Testis (tissue), 3 donors: Measurements from ENCODE around the gene STK40. TPM values are rescaled to one million over a fixed set of nuclear protein-coding genes. Genes with fewer than 3 reads are reported as not detected.

Experiments used
- DNase-seq: peaks from one replicate; pipeline ENCODE4 v3.0.0-alpha.2; 2019
- H3K27ac ChIP-seq, 2 donors: fragments of 200-600 bp; sonication (generic); one replicate each; pipeline ENCODE4 v1.5.1; 2019
- H3K27me3 ChIP-seq: fragments of 200-600 bp; sonication (generic); one replicate; pipeline ENCODE4 v1.5.1; 2019
- H3K36me3 ChIP-seq: fragments of 200-600 bp; sonication (generic); one replicate; pipeline ENCODE4 v1.5.1; 2017; ENCODE audit warnings: low read depth; ENCODE audit errors: missing control alignments
- H3K4me1 ChIP-seq: fragments of 200-600 bp; sonication (generic); one replicate; pipeline ENCODE4 v1.5.1; 2019
- H3K4me3 ChIP-seq, 2 donors: fragments of 200-600 bp; sonication (generic); one replicate each; pipeline ENCODE4 v1.5.1; 2017 to 2019
- H3K9me3 ChIP-seq: fragments of 200-600 bp; sonication (generic); one replicate; pipeline ENCODE4 v1.5.1; 2017
- CTCF ChIP-seq, 3 experiments: fragments of 450-650 bp in 2 of 3; fragments of 200-600 bp in 1 of 3; sonication (generic) in 1 of 3; IDR thresholded peaks; one replicate each; pipeline ENCODE4 v1.5.1; 2016 to 2019; ENCODE audit warnings: antibody characterized with exemption in 3 of 3, mild to moderate bottlenecking in 2 of 3, moderate library complexity in 1 of 3
- POLR2A ChIP-seq: fragments of 450-650 bp; IDR thresholded peaks from one replicate; pipeline ENCODE4 v1.6.1; 2017; ENCODE audit warnings: antibody characterized with exemption, mild to moderate bottlenecking, moderate library complexity
- WGBS, 2 donors: methylation state at CpG; one replicate each; pipeline ENCODE4 v1.1.5; 2018; 5-methylcytosine and 5-hydroxymethylcytosine counted together
- intact Hi-C: fragments of 100-400 bp; cut with DNase I; formaldehyde crosslinking; loops from one replicate; pipeline ENCODE4 v1.15.1; 2023; ENCODE audit warnings: low total_unique reads
- polyA plus RNA-seq: library from polyadenylated mRNA; stranded (reverse); fragments of 350-450 nt; fragmentation: Illumina TruSeq; extraction: RNeasy Lipid Tissue Mini Kit (QIAGEN cat#74804); gene quantifications from one replicate; pipeline ENCODE4 v1.2.3, GENCODE V29; 2014; ENCODE audit warnings: low read depth, low replicate concordance; ENCODE audit not compliant: insufficient read depth
- small RNA-seq, 2 donors: library from RNA; depleted of rRNA; stranded (forward); fragments of <200 nt; gene quantifications; one replicate each; pipeline ENCODE3, GENCODE V24; 2016
- total RNA-seq, 2 donors: library from RNA; depleted of rRNA; stranded (reverse); fragments of >200 nt; gene quantifications; one replicate each; pipeline ENCODE4 v1.2.3, GENCODE V29; 2016

STK40 gene
- total and polyA plus RNA-seq, 3 donors from 2014 or later = 126 to 159 (median 140) TPM

- Histone ChIP-seq H3K9me3 (no peaks in the 10 kb centered on the region), H3K27ac (no peak overlapping the region), H3K27me3 (no peaks in the 10 kb centered on the region), H3K36me3 (no peaks in the 10 kb centered on the region), H3K4me3 (no peak overlapping the region), H3K4me1 (no peaks in the 10 kb centered on the region)
- DNase-seq = no peak
- intact Hi-C loops = no loop called here
- 68 to 80% methylated on average over 2 of the region's 2 CpGs for WGBS, 2 donors
- TF ChIP-seq POLR2A = no peak
- no peak for TF ChIP-seq CTCF (IDR thresholded peaks at IDR 0.05)
Measured at GRCh38 chr1:36297062-36297461, 88.7 kb downstream of the STK40 start.

- H3K36me3 ChIP-seq = no peaks in the 10 kb centered on the region
- intact Hi-C loops = no loop called here
- no peaks in the 10 kb centered on the region for H3K9me3 ChIP-seq
- 97 to 98% methylated on average over 2 of the region's 2 CpGs for WGBS, 2 donors
- TF ChIP-seq CTCF (IDR thresholded peaks at IDR 0.05) (no peak), POLR2A (no peak)
- DNase-seq = peak; percentile 10
- H3K27me3 ChIP-seq = no peaks in the 10 kb centered on the region
- H3K4me1 ChIP-seq = no peaks in the 10 kb centered on the region
- no peak overlapping the region for H3K27ac ChIP-seq
- no peak overlapping the region for H3K4me3 ChIP-seq
Measured at GRCh38 chr1:36295390-36295789, 90.3 kb downstream of the STK40 start.

Small RNA genes lying within 50 kb of the gene (small RNA-seq; reads per million reads assigned to genes)
- gene RNU4-27P (0 reads per million in 2 donors), gene SNORA63C (0 reads per million in 2 donors)

Other genes starting within 250 kb of the STK40 start
- 100 to 1,000 TPM; 109 to 146 TPM for gene TRAPPC3, start 236.4 kb downstream of the STK40 start, total RNA-seq
- gene TRAPPC3, start 236.4 kb downstream of the STK40 start, polyA plus RNA-seq = 111 TPM
- 10 to 100 TPM; 45.4 to 59.6 TPM for gene MAP7D1, start 229.8 kb downstream of the STK40 start, total RNA-seq
- 50.2 TPM for gene MAP7D1, start 229.8 kb downstream of the STK40 start, polyA plus RNA-seq
- 100 to 1,000 TPM in 1 of 2 donors, 10 to 100 TPM in 1; 93.0 to 112 TPM for gene THRAP3, start 161.5 kb downstream of the STK40 start, total RNA-seq
- gene THRAP3, start 161.5 kb downstream of the STK40 start, polyA plus RNA-seq = 72.5 TPM
- gene SH3D21, start 79.6 kb downstream of the STK40 start, total RNA-seq = 10 to 100 TPM in 1 of 2 donors, 1 to 10 TPM in 1; 6.8 to 12.8 TPM
- 14.9 TPM for gene SH3D21, start 79.6 kb downstream of the STK40 start, polyA plus RNA-seq
- gene EVA1B, start 62.3 kb downstream of the STK40 start, total RNA-seq = 10 to 100 TPM in 1 of 2 donors, 1 to 10 TPM in 1; 9.1 to 19.4 TPM
- 9.6 TPM for gene EVA1B, start 62.3 kb downstream of the STK40 start, polyA plus RNA-seq
- gene LSM10, start 12.0 kb upstream of the STK40 start, total RNA-seq = 100 to 1,000 TPM in 1 of 2 donors, 10 to 100 TPM in 1; 73.6 to 106 TPM
- 69.1 TPM for gene LSM10, start 12.0 kb upstream of the STK40 start, polyA plus RNA-seq
- gene OSCP1, start 64.5 kb upstream of the STK40 start, total RNA-seq = 10 to 100 TPM; 50.7 to 72.1 TPM
- gene OSCP1, start 64.5 kb upstream of the STK40 start, polyA plus RNA-seq = 199 TPM
- 100 to 1,000 TPM; 101 to 126 TPM for gene MRPS15, start 78.5 kb upstream of the STK40 start, total RNA-seq
- gene MRPS15, start 78.5 kb upstream of the STK40 start, polyA plus RNA-seq = 349 TPM
- 1 to 10 TPM; 2.0 to 4.9 TPM for gene CSF3R, start 97.0 kb upstream of the STK40 start, total RNA-seq
- 3.8 TPM for gene CSF3R, start 97.0 kb upstream of the STK40 start, polyA plus RNA-seq